IPS DF 19.7 (cell line): Measurements from ENCODE around the gene THPO.

Source experiments
- DNase-seq: peaks from one replicate; pipeline ENCODE4 v3.0.0-alpha.2; 2013; ENCODE audit warnings: low read depth, low spot score

Gene THPO

DNA sequence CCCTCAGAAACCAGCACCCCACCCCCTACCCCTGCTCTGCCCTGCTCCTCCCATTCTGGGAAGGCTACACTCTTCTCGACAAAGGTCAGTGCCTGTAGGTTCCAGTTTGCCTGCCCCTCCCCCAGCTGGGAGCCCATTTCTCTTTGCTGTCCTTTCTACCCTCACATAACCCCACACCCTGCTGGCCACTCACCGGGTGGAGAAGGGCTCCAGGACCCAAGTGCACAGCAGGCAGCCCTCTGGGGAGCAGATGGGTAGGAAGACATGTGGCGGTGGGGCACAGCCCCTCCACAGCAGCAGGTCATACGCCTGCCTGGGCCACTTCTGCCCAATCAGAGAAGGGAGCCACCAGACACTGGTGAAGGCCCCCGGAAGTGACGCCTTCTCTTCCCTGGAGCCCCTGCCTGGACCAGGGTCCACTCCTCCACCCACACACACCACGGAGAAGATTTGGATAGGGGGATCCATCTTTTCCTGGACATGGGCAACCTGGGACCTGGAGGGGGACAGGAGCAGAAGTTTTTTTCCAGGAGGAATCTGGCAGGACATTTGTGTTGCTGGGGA lies at the start of gene THPO:
Gene THPO, minus strand, starts transcription at position 326 of the 564 bp plus-strand sequence. CDS start 1,948 bp downstream, outside the sequence.
- DNase-seq: no peak

DNA sequence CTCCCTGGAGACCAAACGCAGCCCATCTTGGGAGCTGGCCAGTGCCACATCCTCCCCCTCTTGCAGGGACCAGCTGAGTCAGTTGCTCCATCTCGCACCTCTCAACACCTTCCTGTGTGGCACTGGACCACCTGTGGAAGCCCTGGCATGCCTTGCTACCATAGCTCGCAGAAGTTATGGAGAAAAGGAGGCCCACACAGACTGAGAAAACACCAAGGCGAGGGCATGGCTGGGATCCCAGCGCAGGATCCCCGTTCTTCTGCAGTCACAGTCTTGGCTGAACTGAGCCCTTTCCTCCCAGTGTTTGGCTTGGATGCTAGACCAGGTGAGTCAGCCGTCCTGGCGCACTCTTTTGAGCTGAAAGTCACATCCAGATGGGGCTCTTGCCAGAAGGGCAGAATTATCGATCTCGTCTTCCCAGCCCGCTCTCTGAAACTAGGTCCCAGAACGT lies 48.7 kb upstream of the THPO start:
- no peak for DNase-seq

DNA sequence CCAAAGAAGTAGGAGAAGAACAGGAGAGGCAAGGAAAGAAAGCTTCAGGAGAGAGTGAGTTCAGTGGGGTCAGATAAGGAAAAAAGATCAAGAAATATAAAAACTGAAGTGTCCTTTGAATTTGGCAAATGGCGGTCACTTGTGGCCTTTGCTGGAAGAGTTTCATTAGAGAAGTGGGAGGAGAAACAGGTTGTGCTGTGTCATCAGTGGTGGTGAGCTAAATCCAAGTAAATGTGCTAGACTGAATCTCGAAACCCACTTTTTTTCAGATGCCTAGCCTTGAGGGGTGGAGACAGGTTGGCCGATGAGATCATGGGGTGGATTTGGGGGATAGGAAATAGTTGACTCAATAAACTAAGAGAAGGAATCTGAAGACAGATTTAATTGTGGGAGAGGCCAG lies 45.6 kb upstream of the THPO start:
- no peak for DNase-seq

DNA sequence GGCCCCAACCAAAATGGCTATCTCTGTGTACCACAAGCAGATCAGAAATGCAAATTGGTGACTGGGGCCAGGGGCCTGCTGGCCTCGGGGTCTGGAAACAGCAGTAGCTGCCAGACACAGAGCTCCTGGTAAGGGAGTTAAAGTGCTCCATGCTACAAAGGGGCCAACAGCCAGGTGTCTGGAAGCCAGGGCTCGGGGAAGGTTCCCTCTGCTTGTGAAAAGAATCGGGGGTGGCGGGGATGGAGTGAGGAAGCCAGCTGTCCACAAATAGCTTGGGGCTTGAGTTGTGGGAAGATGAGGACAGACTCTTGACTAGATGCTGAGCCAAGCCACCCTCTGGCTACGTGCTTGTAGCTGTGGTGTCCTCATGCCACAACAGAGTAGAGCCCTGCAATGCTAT lies 41.2 kb upstream of the THPO start:
- no peak for DNase-seq

DNA sequence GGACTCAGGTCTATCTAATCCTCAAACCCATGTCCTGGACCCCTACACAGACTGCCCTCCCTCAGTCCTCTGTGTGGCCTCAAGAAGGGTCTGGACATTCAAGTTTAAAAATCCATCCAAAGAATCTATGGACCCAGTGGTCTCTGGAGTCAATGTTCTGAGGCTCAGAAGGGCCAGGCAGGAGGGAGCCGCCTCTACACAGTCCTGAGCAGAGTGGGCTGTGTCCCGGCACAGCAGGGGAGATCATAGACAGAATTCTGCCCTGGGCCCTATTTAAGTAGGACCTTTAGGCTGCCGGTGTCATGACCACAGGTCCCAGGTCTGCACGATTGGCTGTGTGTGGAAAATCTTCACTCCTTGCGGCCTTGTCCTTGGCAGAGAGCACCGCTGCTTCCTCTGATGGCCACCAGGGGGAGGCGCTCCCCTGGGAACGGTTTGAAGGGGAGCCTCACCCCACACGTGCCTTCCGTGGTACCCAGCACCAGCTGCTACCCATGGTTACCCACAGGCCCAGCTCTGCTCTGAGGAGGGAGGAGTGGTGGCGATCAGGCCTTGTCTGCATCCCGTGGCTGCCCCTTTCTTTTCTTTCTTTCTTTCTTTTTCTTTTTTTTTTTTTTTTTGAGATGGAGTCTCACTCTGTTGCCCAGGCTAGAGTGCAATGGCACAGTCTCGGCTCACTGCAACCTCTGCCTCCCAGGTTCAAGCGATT lies 39.8 kb upstream of the THPO start:
- DNase-seq: peak; percentile 23

DNA sequence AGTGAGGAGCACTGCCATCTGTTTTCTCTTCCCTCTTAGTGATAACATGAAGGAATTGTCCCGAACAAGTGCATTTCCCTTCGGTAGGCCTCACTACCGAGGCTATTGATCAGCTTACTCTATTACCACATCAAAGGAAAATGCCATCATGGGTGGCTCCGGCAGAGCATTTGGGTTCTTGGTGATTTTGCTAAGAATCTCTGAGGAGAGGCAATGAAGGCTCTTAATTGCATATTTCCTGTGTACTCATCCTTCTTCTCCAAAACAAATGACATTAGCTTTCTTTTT lies 37.1 kb upstream of the THPO start:
- DNase-seq: no peak

DNA sequence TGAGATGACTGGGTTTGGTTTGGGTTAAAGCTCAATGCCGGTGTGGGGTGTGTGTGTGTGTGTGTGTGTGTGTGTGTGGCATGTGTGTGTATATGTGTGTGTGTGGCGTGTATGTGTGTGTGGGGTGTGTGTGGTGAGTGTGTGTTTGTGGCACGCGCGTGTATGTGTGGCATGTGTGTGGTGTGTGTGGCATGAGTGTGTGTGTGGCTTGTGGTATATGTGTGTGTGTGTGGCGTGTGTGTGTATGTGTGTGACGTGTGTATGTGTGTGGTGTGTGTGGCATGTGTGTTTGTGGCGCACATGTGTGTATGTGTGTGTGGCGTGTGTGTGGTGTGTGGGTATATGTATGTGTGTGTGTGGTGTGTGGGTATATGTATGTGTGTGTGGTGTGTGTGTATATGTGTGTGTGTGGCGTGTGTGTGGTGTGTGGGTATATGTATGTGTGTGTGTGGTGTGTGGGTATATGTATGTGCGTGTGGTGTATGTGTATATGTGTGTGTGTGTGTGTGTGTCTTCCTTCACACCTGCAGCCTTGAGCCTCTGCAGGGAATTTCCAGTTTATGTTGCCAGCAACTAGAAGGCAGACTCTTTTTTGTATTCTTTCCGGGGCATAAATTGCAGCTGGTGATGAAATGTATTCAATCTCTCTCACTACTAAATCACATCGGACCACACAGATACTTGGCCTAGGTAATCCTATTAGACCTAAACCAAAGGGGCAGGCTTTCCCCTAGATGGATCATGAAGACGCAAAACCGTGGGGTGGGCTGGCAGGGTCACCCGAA lies 36.6 kb upstream of the THPO start:
- no peak for DNase-seq

DNA sequence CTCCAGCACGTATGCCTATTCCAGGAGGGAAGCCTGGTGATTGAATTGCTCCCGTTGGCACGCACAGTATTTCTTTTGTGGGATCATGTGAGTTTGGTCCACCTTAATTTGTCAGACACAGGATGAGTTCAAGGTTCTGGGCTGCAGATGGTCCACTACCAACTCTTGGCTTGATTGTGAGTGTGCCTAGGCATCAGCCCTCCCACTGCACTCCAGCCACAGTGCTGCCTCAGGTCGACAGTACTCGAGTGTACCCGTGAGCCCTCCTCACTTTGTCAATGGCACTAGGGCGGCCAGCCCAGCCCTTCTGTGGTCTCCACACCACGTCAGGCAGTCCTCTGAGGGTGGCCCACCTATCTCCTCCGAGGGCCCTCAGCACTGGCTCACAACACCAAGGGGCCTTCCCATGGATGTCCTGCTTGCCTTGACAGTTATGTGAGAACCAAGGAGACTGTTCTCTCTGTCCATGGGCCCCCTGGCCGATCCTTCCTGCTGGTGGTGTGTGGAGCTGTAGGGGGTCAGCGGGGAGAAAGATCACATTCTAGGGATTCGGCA lies 32.0 kb upstream of the THPO start:
- DNase-seq: no peak

DNA sequence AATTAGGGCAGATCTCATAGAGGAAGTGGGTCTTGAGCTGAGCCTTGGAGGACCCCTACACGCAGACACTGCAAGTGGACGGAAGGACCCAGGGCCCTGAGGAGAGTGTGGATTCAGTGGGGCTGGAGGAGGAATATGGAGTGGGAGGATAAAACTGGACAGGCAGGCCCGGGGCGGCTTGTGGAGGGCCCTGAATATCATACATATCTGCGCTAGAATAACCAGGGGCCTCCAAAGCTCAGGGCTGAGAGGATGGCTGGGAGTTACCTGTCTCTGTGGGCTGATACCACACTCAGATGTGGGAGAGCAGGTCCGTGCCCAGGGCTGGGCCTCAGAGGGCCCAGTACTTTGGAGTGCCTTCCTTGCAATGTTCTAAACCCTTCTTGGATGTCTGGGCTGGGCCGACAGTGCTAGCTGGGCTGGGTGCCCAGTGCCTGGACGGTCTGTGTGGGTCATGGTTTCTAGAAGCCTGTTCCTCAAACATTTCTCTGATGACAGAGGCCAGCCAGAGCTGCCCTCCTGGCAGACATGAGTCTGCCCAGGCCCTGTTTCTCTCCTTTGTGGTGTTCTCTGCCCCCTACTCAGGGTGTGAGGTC lies 31.4 kb upstream of the THPO start:
- no peak for DNase-seq

DNA sequence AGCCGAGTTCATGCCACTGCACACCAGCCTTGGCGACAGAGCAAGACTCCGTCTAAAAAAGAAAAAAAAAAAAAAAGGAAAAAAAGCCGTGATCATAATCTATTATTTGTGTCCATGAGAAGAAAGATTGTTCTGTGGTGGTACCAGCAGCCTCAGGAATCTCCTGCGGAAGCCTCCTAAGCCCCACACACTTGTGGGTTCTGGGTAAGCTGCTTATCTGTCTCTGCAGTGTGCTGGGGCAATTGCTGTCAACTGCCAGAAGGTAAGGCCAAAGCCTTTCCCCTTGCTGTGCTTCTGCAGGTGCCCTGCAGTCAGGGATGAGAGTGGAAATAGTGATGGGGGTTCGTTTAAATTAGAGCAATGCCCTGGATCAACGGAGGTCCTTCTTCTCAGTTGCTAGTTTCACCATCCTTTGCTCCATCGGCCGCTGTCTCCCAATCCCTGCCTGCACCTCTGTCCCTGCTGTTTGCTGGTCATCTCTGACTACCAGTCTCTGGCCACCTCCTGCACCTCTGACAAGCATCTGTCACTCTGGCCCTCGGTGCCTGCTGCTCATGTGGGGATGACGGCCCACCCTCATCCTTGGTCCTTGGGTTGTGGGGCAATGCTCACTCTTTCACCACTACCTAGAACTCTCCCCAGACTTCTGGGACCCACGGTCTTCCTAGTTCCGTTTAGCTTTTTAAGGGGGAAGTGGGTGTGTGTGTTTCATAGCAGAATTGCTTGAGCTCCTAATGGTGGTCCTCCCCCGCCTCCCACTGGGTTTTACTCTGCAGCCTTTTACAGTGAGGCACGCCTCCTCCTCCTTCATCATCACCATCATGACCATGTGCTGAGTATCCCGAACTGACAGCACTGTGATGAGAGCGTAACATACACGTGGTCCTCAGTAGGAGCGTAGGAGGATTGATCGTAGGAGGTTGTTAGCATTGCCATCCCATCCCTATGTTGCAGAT lies 27.3 kb upstream of the THPO start:
- no peak for DNase-seq

DNA sequence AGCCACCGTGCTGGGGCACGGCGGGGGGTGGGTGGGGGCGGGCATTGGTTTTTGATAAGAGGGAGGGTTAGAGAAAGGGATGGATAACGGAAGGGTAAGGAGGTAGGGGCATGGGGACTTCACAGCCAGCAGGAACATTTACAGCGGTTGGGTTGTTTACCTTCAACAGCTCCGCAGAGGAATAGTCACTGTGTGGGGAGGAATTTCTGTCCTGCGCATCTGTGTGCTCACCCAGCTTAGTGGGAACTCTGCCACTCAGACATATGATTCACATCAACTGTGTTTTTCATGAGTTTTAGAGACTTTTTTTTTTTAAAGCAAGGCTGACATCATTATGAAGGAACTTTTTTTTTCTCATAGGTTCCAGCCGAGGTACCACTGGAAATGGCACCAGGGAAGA lies 21.4 kb upstream of the THPO start:
- DNase-seq: no peak

DNA sequence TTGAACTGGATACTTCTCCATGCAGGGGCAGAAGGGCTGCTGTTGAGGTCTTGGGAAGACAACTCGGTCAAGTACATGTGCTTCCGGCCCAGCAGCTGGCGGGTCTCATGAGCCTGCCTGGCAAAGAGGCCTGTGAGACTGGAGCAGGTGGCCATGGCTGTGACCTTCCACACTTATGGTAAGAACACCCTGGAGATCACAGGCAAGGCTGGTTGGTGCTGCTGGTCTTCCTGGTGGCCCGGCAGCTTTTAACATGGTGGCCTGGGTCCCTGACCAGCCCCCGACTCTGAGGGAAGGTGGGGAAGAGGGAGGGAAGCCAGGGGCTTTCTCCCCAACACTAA lies 17.3 kb upstream of the THPO start:
- no peak for DNase-seq

DNA sequence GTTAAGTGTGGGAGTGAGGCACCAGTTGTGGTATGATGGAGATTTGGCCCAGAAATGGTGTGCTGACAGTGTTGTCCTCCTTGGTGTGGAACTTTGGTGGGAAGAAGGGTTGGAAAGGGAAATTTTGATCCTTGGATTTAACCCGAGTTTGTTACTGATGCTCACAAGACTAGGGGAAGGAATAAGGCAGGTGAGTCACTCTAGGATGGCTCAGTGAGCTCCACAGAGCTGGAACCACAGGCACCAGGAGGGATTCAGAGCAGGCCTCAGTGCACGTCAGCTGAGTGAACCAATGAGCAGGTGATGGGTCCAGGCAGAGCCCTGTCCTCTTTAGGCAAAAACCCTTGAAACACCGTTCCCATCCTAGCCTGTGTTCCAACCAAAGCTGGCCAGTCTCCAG lies 13.3 kb upstream of the THPO start:
- DNase-seq: no peak

DNA sequence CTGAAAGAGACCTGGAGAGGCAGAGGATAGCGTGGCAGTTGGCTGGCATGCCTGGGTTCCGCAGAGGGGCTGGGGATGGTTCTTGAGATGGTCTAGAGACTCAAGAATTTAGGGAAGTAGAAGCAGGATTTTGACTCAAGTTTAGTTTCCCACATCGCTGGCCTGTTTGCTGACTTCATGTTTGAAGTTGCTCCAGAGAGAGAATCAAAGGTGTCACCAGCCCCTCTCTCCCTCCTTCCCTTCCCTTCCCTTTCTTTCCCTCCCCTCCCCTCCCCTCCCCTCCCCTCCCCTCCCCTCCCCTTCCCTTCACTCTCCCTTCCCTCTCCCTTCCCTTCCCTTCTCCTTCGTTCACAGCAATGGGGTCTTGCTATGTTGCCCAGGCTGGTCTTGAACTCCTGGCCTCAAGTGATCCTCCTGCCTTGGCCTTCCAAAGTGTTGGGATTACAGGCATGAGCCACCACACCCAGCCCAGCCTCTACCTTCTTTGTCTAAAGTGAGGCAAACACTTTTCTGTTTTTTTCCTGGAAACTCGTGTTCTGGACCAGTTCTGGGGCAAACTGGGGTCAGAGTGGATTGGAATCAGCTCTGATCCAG lies 12.0 kb upstream of the THPO start:
- no peak for DNase-seq

DNA sequence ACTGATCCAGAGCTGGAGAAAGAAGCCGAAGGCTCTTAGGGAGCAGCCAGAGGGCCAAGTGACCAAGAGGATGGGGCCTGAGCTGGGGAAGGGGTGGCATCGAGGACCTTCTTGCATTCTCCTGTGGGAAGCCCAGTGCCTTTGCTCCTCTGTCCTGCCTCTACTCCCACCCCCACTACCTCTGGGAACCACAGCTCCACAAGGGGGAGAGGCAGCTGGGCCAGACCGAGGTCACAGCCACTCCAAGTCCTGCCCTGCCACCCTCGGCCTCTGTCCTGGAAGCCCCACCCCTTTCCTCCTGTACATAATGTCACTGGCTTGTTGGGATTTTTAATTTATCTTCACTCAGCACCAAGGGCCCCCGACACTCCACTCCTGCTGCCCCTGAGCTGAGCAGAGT lies 11.4 kb upstream of the THPO start:
- no peak for DNase-seq

DNA sequence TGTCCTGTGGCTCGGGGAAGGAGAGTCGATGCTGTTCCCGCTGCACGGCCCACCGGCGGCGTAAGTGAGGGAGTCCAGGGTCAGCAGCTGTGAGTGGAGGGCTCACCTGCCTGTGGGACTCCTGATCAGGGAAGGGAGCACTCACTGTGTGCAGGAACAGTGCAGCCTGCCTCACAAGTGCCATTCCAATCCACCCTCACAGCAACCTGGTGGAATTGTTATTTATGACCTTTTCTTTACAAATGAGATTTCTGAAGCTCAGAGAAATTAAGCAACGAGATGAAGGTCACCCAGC lies 10.9 kb upstream of the THPO start:
- DNase-seq: no peak

DNA sequence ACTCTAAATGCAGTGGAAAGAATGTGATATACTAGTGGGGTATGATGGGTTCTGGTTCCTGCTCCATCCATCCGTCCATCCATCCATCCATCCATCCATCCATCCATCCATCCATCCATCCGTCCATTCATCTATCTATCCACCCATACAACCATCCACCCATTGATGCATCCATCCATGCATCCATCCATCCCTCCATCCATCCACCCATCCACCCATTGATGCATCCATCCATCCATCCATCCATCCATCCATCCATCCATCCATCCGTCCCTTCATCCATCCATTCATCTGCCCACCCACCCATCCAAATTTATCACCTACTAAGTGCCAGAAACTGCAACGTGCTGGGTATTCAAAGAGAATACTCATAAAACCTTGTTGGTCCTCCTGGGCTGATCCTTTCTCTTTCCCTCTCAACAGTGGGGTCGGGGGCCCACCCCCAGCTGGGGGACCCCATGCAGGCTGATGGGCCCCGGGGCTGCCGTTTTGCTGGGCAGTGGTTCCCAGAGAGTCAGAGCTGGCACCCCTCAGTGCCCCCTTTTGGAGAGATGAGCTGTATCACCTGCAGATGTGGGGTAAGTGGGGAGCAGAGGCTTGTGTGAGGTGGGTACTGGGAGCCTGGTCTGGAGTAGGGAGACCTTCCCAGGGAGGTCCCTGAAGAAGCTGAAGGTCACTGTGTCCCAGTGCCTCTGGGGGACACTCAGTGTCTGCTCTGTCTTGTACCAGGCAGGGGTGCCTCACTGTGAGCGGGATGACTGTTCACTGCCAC lies 10.3 kb upstream of the THPO start:
- DNase-seq: no peak

DNA sequence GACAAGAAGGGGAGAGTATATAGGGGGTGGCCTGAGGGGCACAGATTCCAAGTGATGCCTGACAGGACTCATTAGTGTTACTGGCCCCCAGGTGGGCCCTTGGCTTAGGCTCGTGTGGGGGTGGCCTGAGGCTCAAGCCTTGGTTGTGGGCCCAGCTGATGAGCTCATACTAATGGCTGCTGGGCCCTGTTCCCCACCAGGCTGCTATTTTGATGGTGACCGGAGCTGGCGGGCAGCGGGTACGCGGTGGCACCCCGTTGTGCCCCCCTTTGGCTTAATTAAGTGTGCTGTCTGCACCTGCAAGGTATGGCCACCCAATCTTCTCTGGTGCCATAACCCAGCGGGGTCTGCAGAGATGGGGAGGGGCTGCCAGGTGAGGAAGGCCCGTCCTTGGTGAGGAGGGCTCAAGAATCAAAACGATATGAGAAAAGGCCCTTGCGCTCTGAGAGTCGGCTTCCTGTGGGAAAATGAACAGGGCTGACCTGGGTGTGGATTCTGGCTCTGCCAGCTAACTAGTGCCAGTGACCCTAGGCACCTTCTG lies 9.2 kb upstream of the THPO start:
- no peak for DNase-seq

DNA sequence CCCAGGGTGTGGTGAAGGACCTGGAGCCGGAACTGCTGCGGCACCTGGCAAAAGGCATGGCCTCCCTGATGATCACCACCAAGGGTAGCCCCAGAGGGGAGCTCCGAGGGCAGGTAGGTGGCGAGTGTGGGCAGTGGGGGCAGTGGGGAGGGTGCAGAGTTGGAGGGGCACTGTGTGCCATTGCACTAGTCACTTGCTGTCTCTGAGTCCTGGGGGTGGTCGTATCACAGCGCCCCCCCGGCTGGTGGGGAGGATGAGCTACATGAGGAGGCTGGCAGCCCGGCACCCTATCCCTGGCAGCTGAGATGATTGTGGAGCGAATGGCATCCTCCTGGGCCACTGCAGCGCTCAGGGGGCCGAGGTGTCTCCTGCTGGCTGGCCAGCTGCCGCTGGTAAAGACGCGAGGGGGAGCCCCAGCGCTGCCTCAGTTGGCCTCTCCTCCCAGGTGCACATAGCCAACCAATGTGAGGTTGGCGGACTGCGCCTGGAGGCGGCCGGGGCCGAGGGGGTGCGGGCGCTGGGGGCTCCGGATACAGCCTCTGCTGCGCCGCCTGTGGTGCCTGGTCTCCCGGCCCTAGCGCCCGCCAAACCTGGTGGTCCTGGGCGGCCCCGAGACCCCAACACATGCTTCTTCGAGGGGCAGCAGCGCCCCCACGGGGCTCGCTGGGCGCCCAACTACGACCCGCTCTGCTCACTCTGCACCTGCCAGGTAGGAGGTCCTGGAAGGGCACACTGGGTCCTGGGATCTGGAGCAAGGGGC lies 8.2 kb upstream of the THPO start:
- DNase-seq: no peak
